HL-60 (cell line): Measurements from ENCODE around the gene CYP26A1.

Experiments
- GABPA ChIP-seq: IDR thresholded peaks from 2 replicates; pipeline ENCODE4 v1.6.1; 2012; ENCODE audit warnings: low read depth
- POLR2AphosphoS5 ChIP-seq: IDR thresholded peaks from 2 replicates; pipeline ENCODE4 v1.6.1; 2012; ENCODE audit warnings: low read depth
- REST ChIP-seq: IDR thresholded peaks from 2 replicates; pipeline ENCODE4 v1.6.1; 2012; ENCODE audit warnings: low read depth; ENCODE audit not compliant: insufficient replicate concordance
- TF ChIP-seq, protein P1 (sequence below): IDR thresholded peaks from one replicate; pipeline ENCODE4 v1.5.1; 2011; ENCODE audit warnings: low read length, control low read depth, inconsistent platforms; ENCODE audit not compliant: insufficient read depth

GRCh38 chr10:93034426-93034825, 39.3 kb upstream of the CYP26A1 start:
- TF ChIP-seq, protein P1, sequence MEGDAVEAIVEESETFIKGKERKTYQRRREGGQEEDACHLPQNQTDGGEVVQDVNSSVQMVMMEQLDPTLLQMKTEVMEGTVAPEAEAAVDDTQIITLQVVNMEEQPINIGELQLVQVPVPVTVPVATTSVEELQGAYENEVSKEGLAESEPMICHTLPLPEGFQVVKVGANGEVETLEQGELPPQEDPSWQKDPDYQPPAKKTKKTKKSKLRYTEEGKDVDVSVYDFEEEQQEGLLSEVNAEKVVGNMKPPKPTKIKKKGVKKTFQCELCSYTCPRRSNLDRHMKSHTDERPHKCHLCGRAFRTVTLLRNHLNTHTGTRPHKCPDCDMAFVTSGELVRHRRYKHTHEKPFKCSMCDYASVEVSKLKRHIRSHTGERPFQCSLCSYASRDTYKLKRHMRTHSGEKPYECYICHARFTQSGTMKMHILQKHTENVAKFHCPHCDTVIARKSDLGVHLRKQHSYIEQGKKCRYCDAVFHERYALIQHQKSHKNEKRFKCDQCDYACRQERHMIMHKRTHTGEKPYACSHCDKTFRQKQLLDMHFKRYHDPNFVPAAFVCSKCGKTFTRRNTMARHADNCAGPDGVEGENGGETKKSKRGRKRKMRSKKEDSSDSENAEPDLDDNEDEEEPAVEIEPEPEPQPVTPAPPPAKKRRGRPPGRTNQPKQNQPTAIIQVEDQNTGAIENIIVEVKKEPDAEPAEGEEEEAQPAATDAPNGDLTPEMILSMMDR = no peak
- TF ChIP-seq REST = no peak
- no peak for TF ChIP-seq GABPA
- no peak for TF ChIP-seq POLR2AphosphoS5
